Activated T-helper 1 cell treated with Interleukin-2 at 50 U/mL for 16 hours (primary cell): ENCODE measurements around the gene NPHP4.

ENCODE experiments used
- DNase-seq: peaks from one replicate; pipeline ENCODE4 v3.0.0-alpha.2; 2020; ENCODE audit warnings: low read depth

Gene NPHP4

GRCh38 chr1:5891736-5892135 lies 100.5 kb downstream of the NPHP4 start:
- no peak for DNase-seq

- no peak for DNase-seq
Observed at GRCh38 chr1:5891137-5891536, 101.1 kb downstream of the NPHP4 start.

DNA sequence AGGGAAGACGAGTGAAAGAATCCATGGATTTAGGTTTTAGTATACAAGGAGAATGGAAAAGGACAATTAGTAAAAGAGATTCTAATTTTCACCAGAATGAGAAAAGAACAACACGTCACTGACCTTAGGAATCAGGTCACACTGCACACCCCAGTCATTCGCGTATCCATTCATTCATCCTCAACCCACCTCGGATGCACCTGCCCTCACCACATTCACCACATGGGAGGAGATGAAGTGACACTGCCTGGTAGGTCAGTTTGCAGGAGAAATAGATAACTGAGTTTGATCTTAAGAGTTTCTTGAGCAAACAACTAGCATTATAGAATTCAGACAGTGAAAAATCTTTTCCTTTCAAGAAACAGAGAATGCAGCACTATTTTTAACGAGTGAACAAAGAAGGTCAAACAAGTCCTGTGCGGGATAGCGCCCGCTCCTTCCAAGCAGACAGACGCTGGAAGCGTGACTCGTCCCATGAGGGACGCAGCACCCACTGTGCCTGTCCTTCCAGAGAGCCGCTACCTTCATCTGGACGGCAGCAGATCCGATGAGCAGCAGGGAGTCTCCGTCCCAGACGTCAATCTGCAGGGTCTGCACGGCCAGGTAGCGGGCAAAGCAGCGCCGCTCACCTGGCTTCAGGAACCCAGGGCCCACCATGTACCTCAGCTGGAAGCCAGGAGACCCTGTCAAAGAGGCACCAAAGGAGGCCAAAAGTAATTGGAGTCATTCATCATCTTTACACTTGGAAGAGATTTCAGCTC lies 101.7 kb downstream of the NPHP4 start:
- DNase-seq = no peak

- DNase-seq = no peak
Observed at GRCh38 chr1:5889901-5890300, 102.3 kb downstream of the NPHP4 start.

- no peak for DNase-seq
Observed at GRCh38 chr1:5889462-5889861, 102.8 kb downstream of the NPHP4 start.

GRCh38 chr1:5888606-5889211 lies 103.5 kb downstream of the NPHP4 start:
- DNase-seq = no peak

DNA sequence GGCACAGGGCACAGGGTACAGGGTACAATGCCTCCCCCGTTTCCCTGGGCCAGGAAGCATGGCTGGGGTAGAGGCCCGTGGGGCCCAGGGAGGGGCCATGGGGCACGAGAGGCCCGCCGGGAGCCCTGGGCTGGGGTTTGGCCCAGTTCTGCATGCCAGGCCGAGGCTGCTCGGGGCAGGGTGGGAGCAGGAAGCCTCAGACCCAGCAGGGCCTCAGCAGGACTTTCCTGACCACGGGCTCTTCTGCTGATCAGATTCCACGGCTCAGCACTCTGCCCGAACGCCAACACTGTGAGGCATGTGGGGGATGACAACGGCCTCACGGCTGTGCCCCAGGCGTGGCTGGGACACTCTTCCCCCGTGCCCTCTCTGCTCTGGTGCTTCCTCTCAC lies 104.3 kb downstream of the NPHP4 start:
- DNase-seq = no peak

DNA sequence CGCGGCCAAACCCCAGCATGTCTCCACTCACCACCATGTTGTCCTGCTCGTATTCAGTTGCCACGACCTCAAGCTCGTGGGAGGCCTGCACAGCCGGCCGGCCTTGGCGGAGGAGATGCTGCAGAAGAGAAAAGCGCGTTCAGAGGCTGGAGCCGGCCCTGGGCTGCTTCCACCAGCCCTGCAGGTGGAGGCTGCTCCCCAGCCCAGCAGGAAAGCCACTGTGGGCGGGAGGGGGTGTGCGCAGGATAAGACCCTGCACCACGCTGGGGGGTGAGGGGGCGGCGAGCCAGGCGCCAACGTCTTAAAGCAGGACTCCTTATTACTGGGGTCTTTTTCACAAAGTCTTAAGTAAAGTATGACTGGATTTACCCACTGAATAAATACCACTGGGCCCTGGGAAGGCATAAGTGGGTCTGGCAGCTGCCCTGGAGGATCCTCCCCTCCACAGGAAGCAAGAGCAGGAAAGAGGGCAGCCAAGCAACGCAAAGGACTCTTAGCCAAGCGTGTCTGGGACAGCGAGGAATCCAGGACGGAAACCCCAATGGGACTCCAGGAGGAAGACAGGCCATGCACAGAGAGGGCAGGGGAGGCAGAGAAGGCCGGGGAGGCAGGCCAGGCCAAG lies 104.8 kb downstream of the NPHP4 start:
- DNase-seq = no peak

GRCh38 chr1:5886541-5887348 lies 105.5 kb downstream of the NPHP4 start:
- no peak for DNase-seq

DNA sequence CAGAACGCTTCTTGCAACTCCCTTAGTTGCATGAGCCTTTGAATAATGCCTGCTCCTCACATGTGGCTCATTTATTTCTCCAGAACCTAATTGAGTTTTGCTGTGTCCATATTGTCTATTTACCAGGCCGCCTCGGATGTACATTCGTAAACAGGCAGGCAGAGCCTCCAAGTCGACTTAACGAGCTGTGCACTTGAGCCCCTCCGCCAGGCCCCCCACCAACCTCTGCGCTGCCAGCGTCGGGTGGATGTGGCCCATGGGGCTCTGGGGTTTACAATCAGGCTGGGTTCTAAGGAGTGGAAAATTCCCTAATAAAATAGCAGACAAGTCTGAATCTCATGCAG lies 106.1 kb downstream of the NPHP4 start:
- DNase-seq = no peak

DNA sequence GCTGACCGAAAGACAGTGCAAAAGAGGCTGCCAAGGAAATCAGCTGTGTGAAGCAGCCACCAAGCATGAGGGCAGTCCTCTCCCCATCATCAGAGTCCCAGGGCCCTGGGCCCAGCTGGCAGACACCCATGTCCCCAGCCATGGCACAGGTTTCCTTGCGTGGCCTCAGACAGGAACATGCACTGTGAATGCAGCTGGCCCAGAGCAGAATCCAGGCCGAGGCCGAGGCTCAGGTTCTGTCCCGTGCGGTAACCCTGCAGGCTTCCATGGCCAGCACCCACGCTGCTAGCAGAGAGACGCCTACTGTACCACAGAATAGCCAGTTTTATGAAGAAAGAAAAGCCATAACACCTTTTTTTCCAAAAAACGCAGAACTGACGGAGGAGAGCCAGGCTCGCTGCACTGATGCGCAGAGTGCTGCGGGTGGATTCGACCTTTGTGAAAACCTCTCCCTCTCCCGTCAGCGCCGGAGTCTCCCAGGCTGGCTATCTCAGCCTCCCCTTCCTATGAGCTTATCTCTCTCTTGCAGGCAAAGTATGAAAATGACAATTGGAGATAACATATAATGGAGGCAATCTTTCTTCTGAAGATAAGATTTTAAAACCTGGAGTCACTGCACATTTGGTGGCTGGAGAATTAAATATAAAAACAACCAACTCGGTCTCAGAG lies 106.6 kb downstream of the NPHP4 start:
- no peak for DNase-seq

- DNase-seq = no peak
Observed at GRCh38 chr1:5884110-5884509, 108.1 kb downstream of the NPHP4 start.

DNA sequence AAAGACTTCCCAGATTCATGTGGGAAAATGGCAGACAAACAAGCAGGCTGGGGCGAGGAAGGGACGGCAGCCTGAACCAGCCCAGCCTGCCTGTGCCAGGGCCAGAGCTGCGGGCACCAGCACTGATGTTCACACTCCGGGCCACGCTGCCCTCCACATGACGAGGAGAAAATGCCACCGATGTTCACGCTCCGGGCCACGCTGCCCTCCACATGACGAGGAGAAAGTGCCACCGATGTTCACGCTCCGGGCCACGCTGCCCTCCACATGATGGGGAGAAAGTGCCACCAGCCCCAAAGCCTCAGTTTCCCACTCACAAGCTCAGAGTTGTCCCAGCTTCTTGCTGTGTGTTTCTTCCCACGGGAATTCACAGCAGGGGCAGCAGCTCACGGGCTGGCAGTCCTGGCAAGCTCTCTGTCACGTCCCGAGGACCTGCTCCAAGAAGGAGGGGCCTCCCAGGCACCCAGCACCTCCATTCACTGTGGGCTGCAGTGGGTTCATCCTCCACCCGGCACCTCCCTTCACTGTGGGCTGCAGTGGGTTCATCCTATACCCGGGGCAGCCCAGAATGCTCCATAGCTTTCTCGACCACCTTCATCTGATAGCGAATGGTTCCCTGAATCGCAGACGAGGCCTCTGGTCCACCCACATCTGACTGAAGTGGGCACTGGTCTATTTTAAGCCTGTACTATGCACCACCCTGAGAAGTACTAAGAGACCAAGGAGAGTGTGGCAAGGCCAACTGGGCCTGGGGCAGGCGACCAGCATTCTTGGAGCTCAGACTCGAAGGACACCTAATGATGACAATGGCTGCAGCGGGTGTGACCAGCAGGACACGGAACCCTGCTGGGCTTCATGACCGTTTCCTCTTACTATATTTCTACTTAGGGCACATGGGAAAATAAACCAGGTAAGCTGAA lies 108.8 kb downstream of the NPHP4 start:
- DNase-seq = no peak

DNA sequence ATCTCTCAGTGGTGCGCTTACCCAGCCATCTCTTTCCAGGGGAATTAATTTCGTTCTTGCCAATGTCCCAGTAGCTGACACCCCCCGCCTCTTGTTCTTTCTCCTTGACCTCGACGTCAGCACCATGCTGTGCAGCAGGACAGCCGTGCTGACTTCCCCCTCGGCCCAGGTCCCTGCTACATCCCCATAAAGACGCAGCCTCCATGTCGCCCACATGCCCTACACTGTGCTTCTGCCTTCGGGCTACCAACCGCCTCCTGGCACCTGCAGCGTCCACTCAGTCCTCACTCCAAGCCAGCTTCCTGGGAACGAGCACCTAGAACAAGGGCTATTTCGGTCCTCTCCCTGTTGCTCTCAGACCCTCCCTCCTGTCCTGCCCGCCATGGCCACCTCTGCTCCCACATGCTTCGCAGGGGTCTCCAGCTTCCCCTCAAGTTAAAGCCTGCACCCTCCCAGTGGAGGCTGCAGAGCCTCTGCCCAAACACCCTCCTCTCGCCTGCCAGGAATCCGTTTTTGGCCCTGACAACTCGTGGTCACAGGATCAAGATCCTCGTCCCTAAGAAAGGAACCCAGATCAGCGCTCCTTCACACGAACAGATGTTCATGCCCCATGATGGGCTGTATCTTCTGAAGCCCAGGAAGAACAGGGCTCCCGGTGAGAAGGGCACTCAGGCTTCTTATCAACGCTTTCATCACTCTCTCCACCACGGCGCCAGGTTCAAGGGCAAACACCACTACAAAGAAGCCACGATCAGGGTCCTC lies 109.7 kb downstream of the NPHP4 start:
- DNase-seq = no peak

DNA sequence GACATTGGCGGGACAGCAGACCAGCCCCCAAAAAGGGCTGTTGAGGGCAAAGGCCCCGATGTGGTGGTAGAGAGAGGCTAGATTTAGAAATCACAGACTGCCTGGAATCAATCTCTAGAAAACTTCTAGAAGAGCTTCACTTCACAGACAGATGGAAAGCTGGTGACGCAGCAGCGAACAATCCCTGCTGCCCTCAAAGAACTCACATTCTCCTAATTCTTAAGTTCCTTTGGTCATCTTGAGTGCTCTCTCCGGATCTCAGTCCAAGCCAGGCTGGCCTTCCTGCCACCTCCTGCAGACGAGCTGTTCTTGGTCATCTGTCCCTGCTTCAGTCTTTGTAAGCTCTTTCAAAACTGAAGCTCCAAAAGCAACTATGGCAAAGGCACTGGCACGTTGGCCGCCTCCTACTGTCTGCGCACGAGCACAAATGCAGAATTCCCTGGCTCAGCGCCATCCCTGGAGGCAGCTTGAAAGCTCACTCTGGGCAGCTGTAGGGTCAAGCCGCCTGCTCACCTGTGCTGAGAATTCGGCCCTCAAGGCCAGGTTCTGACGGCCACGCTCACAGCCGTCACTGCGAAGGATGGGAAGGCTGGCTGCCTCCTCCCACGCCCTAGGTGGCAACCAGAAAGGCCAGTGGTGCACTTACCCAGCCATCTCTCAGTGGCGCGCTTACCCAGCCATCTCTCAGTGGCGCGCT lies 110.6 kb downstream of the NPHP4 start:
- no peak for DNase-seq

DNA sequence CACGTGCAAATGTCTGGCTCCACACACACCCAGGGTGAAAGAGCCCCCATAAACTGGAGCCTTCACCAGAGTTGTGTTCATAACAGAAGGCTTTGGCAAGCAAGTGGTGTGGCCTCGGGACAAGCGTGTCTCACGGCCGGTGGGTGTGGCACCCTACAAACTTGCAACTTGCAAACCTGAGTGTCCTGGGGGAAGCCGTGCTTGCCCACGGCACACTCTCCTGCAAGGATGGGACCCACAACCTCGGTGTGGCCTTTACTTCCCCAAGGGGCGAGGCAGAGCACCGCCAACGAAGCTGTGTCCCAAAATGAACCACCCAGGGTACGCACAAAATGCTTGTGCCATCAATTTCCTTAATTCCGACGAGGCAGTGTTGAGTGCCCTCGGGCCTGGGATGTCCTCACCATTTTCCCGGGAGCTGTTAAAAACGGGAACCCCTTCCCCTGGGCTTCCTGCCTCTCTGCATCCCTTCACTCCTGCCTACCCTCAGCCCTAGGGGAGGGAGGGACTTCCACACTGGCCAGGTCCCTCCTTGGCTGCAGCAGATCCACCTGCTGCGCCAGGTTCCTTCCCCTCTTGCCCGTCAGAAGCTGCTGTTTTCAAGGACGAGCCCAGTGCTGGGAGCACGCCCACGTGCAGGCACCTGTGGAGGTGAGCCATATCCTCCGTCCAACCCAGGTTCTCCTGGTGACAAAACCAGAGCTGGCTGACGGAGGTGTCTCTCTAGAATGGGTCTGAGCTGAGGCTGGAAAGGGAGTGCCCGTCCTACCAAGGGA lies 111.4 kb downstream of the NPHP4 start:
- no peak for DNase-seq

- no peak for DNase-seq
Observed at GRCh38 chr1:5879421-5879820, 112.8 kb downstream of the NPHP4 start.

DNA sequence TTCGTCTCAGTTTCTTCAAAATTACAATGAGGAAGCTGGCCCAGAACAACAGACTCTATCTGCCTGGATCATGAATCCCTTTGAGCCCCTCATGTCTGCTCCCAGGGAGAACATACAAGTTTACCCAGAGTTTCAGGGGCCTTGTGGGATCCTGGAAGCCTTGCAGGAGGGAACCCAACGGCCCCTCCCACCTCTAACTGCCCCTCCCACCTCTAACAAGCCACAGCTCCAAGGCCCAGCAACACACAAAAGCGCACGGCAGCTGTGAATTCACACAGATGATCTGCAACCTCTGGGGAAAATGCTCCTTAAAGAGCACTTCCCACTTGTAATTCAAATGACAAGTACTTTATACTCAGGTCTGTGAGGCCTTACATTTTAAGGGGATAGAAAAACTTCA lies 113.3 kb downstream of the NPHP4 start:
- DNase-seq = no peak
